Neuronal stem cell (in vitro differentiated cells): ENCODE data around the gene SELE.

Source experiments
- DNase-seq: peaks from one replicate; pipeline ENCODE4 v3.0.0-alpha.2; 2013; ENCODE audit warnings: low spot score
- H2AFZ ChIP-seq: one replicate; pipeline ENCODE4 v1.6.1; 2013; ENCODE audit warnings: mild to moderate bottlenecking, low read length, inconsistent platforms
- H2AK5ac ChIP-seq: 2 replicates; pipeline ENCODE4 v1.6.1; 2013; ENCODE audit warnings: low read depth, mild to moderate bottlenecking, inconsistent platforms, low read length, moderate library complexity, mixed read lengths
- H2BK120ac ChIP-seq: 2 replicates; pipeline ENCODE4 v1.6.1; 2013; ENCODE audit warnings: low read depth, mild to moderate bottlenecking, inconsistent platforms, low read length, moderate library complexity, mixed read lengths
- H2BK12ac ChIP-seq: one replicate; pipeline ENCODE4 v1.6.1; 2013; ENCODE audit warnings: low read length, inconsistent platforms
- H2BK15ac ChIP-seq: 2 replicates; pipeline ENCODE4 v1.6.1; 2013; ENCODE audit warnings: mild to moderate bottlenecking, low read length, inconsistent platforms, mixed read lengths
- H2BK5ac ChIP-seq: one replicate; pipeline ENCODE4 v1.6.1; 2013; ENCODE audit warnings: inconsistent platforms, mild to moderate bottlenecking, low read length, moderate library complexity
- H3K14ac ChIP-seq: one replicate; pipeline ENCODE4 v1.6.1; 2013; ENCODE audit warnings: low read length, inconsistent platforms
- H3K18ac ChIP-seq: 2 replicates; pipeline ENCODE4 v1.6.1; 2013; ENCODE audit warnings: low read length, inconsistent platforms
- H3K23ac ChIP-seq: 2 replicates; pipeline ENCODE4 v1.6.1; 2013; ENCODE audit warnings: low read depth, mild to moderate bottlenecking, mixed read lengths, low read length, inconsistent platforms; ENCODE audit not compliant: poor library complexity
- H3K27ac ChIP-seq: replicated peaks from 3 replicates; pipeline ENCODE4 v1.5.1; 2013; ENCODE audit warnings: low read length, inconsistent platforms
- H3K27me3 ChIP-seq, 3 experiments: 2 replicates each; pipeline ENCODE4 v1.6.1; 2013; ENCODE audit warnings: low read length in 3 of 3, mild to moderate bottlenecking in 2 of 3, inconsistent platforms in 1 of 3, low read depth in 1 of 3, mixed read lengths in 1 of 3, moderate library complexity in 1 of 3; ENCODE audit not compliant: control insufficient read depth in 3 of 3, insufficient read depth in 3 of 3
- H3K36me3 ChIP-seq, 2 donors: replicated peaks in 1 of 2; 2 replicates each; pipeline ENCODE4 v1.6.1; 2013; ENCODE audit warnings: low read length in 2 of 2; ENCODE audit not compliant: control insufficient read depth in 2 of 2, insufficient read depth in 2 of 2
- H3K4ac ChIP-seq: 2 replicates; pipeline ENCODE4 v1.6.1; 2013; ENCODE audit warnings: inconsistent platforms, mild to moderate bottlenecking, low read length, moderate library complexity
- H3K4me1 ChIP-seq, 2 donors: 1 replicate in 1 of 2; 2 replicates in 1 of 2; pipeline ENCODE4 v1.6.1; 2013; ENCODE audit warnings: low read length in 2 of 2, low read depth in 1 of 2; ENCODE audit not compliant: control insufficient read depth in 2 of 2, insufficient read depth in 1 of 2
- H3K4me2 ChIP-seq: one replicate; pipeline ENCODE4 v1.6.1; 2013; ENCODE audit warnings: mild to moderate bottlenecking, low read length, inconsistent platforms; ENCODE audit not compliant: insufficient read depth, poor library complexity, severe bottlenecking
- H3K4me3 ChIP-seq, 2 donors: 2 replicates each; pipeline ENCODE4 v1.5.1; 2013; ENCODE audit warnings: low read length in 2 of 2, mild to moderate bottlenecking in 2 of 2, inconsistent platforms in 1 of 2, moderate library complexity in 1 of 2
- H3K79me1 ChIP-seq: one replicate; pipeline ENCODE4 v1.6.1; 2013; ENCODE audit warnings: low read depth, mild to moderate bottlenecking, inconsistent platforms, low read length, moderate library complexity
- H3K9ac ChIP-seq: one replicate; pipeline ENCODE4 v1.6.1; 2013; ENCODE audit warnings: mild to moderate bottlenecking, low read depth, low read length, inconsistent platforms; ENCODE audit not compliant: poor library complexity
- H3K9me3 ChIP-seq, 2 donors: replicated peaks in 1 of 2; 2 replicates each; pipeline versions ENCODE3 to v1.6.1; 2013; ENCODE audit warnings: low read length in 2 of 2, mild to moderate bottlenecking in 2 of 2, inconsistent platforms in 1 of 2, low read depth in 1 of 2, mixed read lengths in 1 of 2, moderate library complexity in 1 of 2; ENCODE audit not compliant: control insufficient read depth in 2 of 2, insufficient read depth in 1 of 2
- H4K8ac ChIP-seq: one replicate; pipeline ENCODE4 v1.6.1; 2013; ENCODE audit warnings: low read depth, mild to moderate bottlenecking, inconsistent platforms, low read length, moderate library complexity
- H4K91ac ChIP-seq: one replicate; pipeline ENCODE4 v1.6.1; 2013; ENCODE audit warnings: low read length, low read depth, mild to moderate bottlenecking, inconsistent platforms; ENCODE audit not compliant: poor library complexity
- WGBS, 2 donors: extraction: QIAGEN DNeasy Blood & Tissue Kit; methylation state at CpG; one replicate each; pipeline ENCODE4 v1.1.7; 2013; ENCODE audit warnings: missing lambda C conversion rate in 2 of 2, mixed read lengths in 1 of 2; ENCODE audit not compliant: insufficient read length in 2 of 2, insufficient replicate concordance in 1 of 2; ENCODE audit errors: extremely low coverage in 2 of 2; 5-methylcytosine and 5-hydroxymethylcytosine counted together

The SELE gene

DNA sequence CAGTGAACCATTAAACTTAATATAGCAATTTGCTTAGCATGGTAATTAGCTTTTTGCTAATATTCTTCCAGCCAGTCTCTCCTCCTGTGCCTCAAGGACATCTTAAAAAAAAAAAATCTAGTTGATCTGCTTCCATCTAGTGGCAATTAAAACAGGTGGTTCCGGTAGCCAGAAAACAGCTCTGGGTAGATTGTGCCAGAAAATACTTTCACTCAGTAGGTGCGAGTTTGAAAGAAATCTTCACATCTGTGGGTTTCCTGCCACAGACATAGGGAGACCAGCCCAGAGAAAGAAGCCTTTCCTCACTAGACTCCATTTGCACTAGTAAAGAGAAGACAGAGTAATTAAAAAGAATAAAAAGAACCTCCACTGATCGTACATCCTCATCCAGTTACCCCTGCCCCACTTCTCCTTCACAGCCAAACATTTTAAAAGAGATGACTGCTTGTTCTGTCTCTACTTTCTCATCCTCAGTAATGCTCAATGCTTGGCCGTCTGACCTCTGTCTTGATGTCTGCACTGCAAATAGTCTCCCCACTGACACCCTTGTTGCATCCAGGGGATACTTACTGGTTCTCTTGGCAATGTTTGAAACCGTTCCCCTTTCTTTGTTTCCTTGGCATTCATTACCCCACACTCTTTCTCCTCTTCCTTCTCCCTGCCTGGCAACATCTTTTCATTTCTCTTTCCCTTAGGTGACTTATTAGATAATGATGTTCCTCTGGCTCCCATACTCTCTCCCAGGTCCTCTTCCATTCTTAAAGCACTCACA is 39.4 kb downstream of the SELE start:
- no peaks in the 10 kb centered on the region for H3K27me3 ChIP-seq
- H4K91ac ChIP-seq: no peak overlapping the region
- H2AFZ ChIP-seq: no peak overlapping the region
- H3K27ac ChIP-seq: no peak overlapping the region
- no peak overlapping the region for H3K4me2 ChIP-seq
- H2BK15ac ChIP-seq: no peak overlapping the region
- H2BK120ac ChIP-seq: no peak overlapping the region
- H4K8ac ChIP-seq: no peak overlapping the region
- no peaks in the 10 kb centered on the region for H3K4me1 ChIP-seq
- H3K4ac ChIP-seq: no peak overlapping the region
- H3K18ac ChIP-seq: no peak overlapping the region
- H3K36me3 ChIP-seq: no peaks in the 10 kb centered on the region
- no peak overlapping the region for H2AK5ac ChIP-seq
- no CpG with 5 or more reads among the region's 5 CpGs for WGBS, 2 donors
- DNase-seq: no peak
- H3K9ac ChIP-seq: no peak overlapping the region
- H2BK5ac ChIP-seq: no peak overlapping the region
- no peak overlapping the region for H3K4me3 ChIP-seq
- no peaks in the 10 kb centered on the region for H3K79me1 ChIP-seq
- no peak overlapping the region for H3K14ac ChIP-seq
- H3K23ac ChIP-seq: no peak overlapping the region
- no peak overlapping the region for H2BK12ac ChIP-seq
- H3K9me3 ChIP-seq: no peaks in the 10 kb centered on the region

DNA sequence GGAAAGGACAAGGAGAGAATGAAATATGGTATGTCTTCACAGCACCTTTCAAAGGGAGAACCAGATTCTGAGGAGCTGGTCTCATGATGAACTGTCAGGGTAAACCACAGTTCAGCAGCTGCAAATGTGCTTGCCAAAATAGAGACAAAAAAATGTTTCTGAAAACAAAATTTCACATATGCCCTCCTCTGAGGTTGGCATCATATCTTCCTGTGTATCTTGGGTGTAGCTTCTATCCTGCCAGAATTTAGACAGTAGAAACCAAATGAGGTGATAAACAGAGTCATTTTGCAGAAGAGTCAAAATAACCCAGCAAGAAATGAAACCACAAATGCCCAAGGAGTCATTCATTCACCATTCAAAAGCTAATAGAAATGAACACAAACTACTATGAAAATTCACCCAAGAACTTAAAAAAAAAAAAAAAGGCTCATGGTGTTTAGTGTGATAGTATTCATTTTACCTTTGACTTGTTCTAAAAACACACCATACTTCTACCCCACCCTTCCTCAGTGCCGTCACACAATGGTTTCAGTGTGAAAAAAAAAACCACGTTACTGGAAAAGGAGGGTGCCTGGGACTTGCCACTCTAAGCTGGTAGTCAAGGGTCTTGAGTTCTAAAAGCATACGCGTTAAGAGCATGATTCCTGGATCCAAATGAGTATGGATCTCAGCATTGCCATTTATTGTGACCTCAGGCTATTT is 41.0 kb downstream of the SELE start:
- Histone ChIP-seq H2BK12ac (no peak overlapping the region), H2BK5ac (no peak overlapping the region), H3K18ac (no peak overlapping the region), H3K4me2 (no peak overlapping the region), H3K4ac (no peak overlapping the region), H3K23ac (no peak overlapping the region), H4K8ac (no peak overlapping the region), H2BK120ac (no peak overlapping the region), H2AK5ac (no peak overlapping the region), H3K9me3 (no peaks in the 10 kb centered on the region), H3K27me3 (no peaks in the 10 kb centered on the region), H2AFZ (no peak overlapping the region), H3K27ac (no peak overlapping the region), H2BK15ac (no peak overlapping the region), H3K4me1 (no peaks in the 10 kb centered on the region), H3K79me1 (no peaks in the 10 kb centered on the region), H4K91ac (no peak overlapping the region), H3K4me3 (no peak overlapping the region), H3K9ac (no peak overlapping the region), H3K36me3 (no peaks in the 10 kb centered on the region), H3K14ac (no peak overlapping the region)
- DNase-seq: no peak
- no CpG with 5 or more reads among the region's 4 CpGs for WGBS, 2 donors

DNA sequence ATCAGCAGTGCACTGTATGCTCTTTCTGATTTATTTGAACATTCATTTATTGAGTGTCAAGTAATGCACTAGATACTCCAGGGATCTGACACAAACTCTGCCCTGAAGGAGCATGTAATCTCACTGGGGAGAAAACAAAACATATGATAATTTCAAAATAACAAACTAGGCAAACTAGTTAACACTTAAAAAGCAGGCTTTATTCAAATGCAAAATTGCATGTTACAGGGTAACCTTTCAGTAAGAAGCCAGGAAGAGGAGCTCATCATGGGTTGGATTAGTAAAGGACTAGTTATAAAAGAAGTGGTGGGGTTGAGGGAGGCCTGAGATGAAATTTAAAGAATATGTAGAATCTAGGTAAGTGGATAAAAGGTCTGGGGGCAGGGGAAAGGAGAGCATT is 43.4 kb downstream of the SELE start:
- H3K27ac ChIP-seq: no peak overlapping the region
- no peak overlapping the region for H2BK15ac ChIP-seq
- no peak overlapping the region for H3K14ac ChIP-seq
- no peak overlapping the region for H4K8ac ChIP-seq
- H3K9me3 ChIP-seq: no peaks in the 10 kb centered on the region
- H2BK120ac ChIP-seq: no peak overlapping the region
- no peaks in the 10 kb centered on the region for H3K79me1 ChIP-seq
- no peak overlapping the region for H3K18ac ChIP-seq
- no peak overlapping the region for H2AK5ac ChIP-seq
- no peak overlapping the region for H3K4ac ChIP-seq
- no peak for DNase-seq
- H3K27me3 ChIP-seq: no peaks in the 10 kb centered on the region
- no peak overlapping the region for H2AFZ ChIP-seq
- H2BK12ac ChIP-seq: no peak overlapping the region
- no peak overlapping the region for H3K9ac ChIP-seq
- H3K4me3 ChIP-seq: no peak overlapping the region
- H4K91ac ChIP-seq: no peak overlapping the region
- no peaks in the 10 kb centered on the region for H3K36me3 ChIP-seq
- no peaks in the 10 kb centered on the region for H3K4me1 ChIP-seq
- no peak overlapping the region for H3K4me2 ChIP-seq
- H2BK5ac ChIP-seq: no peak overlapping the region
- no peak overlapping the region for H3K23ac ChIP-seq

DNA sequence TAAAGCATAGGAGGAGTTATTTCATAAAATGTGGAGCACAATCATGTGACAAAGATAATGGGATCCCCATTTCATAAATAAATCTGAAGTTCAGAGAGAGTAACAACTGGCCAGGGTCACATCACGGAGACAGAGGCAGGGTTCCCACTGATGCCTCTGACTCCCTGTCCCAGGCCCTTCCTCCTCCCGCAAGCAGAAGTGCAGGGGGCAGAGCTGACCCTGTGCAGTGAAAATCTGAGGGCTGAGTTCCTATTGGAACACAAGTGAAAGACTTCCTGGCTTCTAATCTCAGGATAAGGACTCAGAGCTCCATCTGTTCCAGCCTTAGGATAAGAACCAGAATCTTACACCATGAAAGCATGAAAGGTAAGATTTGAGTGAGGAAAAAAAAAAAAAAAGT is 44.5 kb downstream of the SELE start:
- Histone ChIP-seq H2AK5ac (no peak overlapping the region), H3K14ac (no peak overlapping the region), H3K18ac (no peak overlapping the region), H3K36me3 (no peaks in the 10 kb centered on the region), H3K9me3 (no peaks in the 10 kb centered on the region), H3K79me1 (no peaks in the 10 kb centered on the region), H2BK120ac (no peak overlapping the region), H3K27me3 (no peaks in the 10 kb centered on the region), H2BK12ac (no peak overlapping the region), H2BK5ac (no peak overlapping the region), H3K4me1 (no peaks in the 10 kb centered on the region), H4K8ac (no peak overlapping the region), H4K91ac (no peak overlapping the region), H3K4me3 (no peak overlapping the region), H2AFZ (no peak overlapping the region), H3K23ac (no peak overlapping the region), H3K9ac (no peak overlapping the region), H3K4me2 (no peak overlapping the region), H3K4ac (no peak overlapping the region), H2BK15ac (no peak overlapping the region), H3K27ac (no peak overlapping the region)
- WGBS, 2 donors: no CpG with 5 or more reads among the region's 2 CpGs
- DNase-seq: no peak
